Non-pigmented ciliary epithelial cell (primary cell): ENCODE measurements around the gene CEP72.
"Not testable (repeated sequence)": the region's sequence is repeated elsewhere in the genome, so short reads cannot be mapped to it uniquely, and the experiment has no call there.

Source experiments
- DNase-seq: peaks from one replicate; pipeline ENCODE4 v3.0.0-alpha.2; 2010; ENCODE audit warnings: low read depth

Gene CEP72

GRCh38 chr5:618450-618849 lies 6.3 kb downstream of the CEP72 start:
- no peak for DNase-seq

- DNase-seq: no peak
Measured at GRCh38 chr5:619444-619843, 7.3 kb downstream of the CEP72 start.

- DNase-seq: no peak
Measured at GRCh38 chr5:620152-620551, 8.0 kb downstream of the CEP72 start.

GRCh38 chr5:620586-621180 lies 8.5 kb downstream of the CEP72 start:
- DNase-seq: no peak

- no peak for DNase-seq
Measured at GRCh38 chr5:621341-621761, 9.2 kb downstream of the CEP72 start.

- no peak for DNase-seq
Measured at GRCh38 chr5:622359-622758, 10.2 kb downstream of the CEP72 start.

DNA sequence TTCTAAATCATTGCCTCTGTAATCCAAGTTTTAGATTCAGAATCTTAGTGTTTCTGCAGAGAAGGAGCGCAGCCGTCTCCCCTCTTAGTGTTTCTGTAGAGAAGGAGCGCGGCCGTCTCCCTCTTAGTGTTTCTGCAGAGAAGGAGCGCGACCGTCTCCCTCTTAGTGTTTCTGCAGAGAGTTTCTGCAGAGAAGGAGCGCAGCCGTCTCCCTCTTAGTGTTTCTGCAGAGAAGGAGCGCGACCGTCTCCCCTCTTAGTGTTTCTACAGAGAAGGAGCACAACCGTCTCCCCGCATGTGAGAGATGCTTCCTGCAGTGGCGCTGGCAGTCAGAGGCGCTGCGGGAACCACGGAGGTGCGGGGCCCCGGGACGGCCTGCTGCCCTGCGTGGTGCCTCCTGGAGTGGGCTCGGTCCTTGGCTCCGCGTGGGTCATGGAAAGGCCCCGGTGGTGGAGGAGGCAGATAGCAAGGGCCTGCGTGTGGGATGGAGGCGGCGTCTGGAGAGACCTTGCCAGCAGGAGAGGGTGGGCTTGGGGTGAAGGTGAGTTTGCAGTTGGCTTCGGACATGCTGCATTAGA lies 10.9 kb downstream of the CEP72 start:
- DNase-seq: no peak

- no peak for DNase-seq
Measured at GRCh38 chr5:623531-623930, 11.4 kb downstream of the CEP72 start.

- no peak for DNase-seq
Measured at GRCh38 chr5:624118-624950, 12.2 kb downstream of the CEP72 start.

GRCh38 chr5:624951-625230 lies 12.8 kb downstream of the CEP72 start:
- DNase-seq: no peak

GRCh38 chr5:625516-625915 lies 13.4 kb downstream of the CEP72 start:
- DNase-seq: no peak

DNA sequence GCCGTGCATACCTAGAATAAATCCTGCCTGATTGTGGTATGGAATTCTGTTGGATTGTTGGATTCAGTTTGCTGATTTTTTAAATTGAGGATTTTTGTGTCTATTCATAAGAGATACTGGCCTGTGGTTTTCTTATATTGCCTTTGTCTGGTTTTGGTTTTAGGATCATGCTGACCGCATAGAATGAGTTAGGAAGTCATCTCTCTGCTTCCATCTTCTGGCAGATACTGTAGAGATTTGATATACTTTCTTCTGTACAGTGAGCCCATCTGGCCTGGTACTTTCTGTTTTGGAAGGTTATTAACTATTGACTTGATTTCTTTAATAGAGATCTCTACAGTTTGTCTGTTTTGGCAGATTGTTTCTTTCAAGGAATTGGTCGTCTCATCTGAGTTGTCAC lies 14.7 kb downstream of the CEP72 start:
- DNase-seq: no peak

- no peak for DNase-seq
Measured at GRCh38 chr5:627840-628239, 15.7 kb downstream of the CEP72 start.

DNA sequence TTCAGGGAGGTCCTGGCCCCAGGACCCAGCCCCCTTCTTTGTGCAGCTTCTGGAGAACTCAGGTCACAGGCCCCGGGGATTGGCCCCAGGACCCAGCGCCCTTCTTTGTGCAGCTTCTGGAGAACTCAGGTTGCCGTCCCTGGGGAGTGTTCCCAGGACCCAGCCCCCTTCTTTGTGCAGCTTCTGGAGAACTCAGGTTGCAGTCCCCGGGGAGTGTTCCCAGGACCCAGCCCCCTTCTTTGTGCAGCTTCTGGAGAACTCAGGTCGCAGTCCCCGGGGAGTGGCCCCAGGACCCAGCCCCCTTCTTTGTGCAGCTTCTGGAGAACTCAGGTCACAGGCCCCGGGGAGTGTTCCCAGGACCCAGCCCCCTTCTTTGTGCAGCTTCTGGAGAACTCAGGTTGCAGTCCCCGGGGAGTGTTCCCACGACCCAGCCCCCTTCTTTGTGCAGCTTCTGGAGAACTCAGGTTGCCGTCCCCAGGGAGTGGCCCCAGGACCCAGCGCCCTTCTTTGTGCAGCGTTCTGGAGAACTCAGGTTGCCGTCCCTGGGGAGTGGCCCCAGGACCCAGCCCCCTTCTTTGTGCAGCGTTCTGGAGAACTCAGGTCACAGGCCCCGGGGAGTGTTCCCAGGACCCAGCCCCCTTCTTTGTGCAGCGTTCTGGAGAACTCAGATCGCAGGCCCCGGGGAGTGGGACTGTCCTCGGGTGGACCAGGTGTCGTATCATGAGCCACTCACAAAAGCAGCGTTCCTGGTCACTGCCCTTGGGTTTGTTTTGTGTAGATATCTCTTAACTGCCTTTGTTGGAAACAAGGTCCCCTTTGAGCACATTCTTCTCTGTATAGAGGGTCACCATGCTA lies 16.4 kb downstream of the CEP72 start:
- not testable (repeated sequence) for DNase-seq

DNA sequence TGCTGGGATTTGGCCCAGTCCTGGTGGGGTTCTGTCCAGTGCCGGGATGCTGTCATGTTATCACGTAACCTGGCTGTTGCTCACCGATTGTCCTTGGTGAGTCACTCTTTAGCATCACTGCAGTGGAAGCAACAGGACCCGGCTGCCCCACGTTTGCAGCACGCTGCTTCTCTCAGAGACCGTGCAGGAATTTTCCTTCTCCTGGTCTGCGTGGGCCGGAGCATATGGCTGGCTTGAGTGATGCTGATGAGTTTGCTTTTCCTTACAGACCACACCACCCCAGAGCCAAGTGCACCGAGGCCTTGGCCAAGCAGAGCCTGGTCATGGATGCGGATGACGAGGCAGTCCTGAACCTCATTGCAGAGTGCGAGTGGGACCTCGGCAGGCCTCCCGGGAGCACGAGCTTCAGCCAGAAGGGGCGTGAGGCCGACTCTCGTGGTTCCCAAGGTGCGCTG lies 21.4 kb downstream of the CEP72 start:
- DNase-seq: no peak

- no peak for DNase-seq
Measured at GRCh38 chr5:634191-634590, 22.1 kb downstream of the CEP72 start.

GRCh38 chr5:635306-636055 lies 23.3 kb downstream of the CEP72 start:
- no peak for DNase-seq

DNA sequence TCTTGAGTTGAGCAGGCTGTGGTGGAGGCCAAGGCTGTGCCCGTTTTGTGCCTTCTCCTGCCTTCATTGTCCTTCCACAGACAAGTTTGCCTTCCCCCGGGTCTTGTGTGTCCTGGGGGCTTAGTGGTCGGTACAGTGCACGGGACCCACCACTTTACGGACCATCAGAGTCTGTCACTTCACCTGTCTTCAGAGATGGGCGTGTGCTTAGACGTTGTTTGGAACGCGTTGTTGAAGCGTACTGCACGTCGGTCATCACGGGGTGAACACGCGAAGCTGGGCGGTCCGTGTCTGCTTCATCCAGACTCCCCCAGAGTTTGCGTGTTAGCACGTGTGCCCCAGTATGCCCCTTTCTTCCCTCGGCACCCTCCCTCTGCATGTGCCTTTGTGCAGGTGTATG lies 24.8 kb downstream of the CEP72 start:
- no peak for DNase-seq

DNA sequence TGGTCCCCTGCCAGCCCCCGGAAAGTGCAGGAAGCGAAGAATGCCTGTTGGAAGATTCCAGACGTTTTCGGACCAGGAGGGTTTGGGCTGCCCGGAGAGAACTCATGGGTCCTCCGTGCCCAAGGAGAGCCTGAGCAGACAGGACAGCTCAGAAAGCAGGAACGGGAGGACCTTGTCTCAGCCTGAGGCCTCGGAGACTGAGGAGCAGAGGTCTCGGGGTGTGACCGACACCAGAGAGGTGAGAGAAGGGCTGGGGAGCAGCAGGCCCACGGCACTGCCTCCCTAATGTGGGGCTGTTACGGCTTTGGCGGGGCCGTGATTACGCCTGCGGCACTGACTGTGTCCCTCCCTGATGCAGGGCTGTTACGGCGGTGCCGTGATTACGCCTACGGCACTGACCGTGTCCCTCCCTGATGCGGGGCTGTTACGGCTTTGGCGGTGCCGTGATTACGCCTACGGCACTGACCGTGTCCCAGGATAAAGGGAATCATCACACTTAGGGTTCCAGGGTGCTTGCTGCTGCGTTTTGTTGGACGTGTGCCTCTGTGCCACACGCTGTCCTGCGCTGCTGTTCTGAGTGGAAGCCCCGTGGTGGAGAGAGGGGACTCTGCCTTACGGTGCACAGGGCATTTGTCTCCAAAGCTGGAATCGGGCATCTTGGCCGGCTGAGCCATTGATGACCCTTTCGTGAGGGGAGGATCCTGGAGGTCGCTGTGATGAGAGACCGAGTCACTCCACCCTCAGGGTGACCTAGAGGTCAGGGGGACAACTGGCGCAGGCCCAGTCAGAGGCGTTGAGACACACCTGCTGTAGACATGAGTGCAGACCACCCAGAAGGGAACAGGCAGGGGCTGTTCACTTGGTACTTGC lies 25.7 kb downstream of the CEP72 start:
- DNase-seq: no peak

GRCh38 chr5:638501-639252 lies 26.5 kb downstream of the CEP72 start:
- no peak for DNase-seq
